A673 (cell line): Measurements from ENCODE around the gene OR5K4.

Experiments
- CTCF ChIP-seq: fragments of 300-800, 200-600 bp; sonication (generic); conservative IDR thresholded peaks from 2 replicates; pipeline ENCODE4 v1.5.1; 2017; ENCODE audit warnings: low read depth, mild to moderate bottlenecking, antibody characterized with exemption, low read length, moderate library complexity, mixed read lengths
- EZH2 ChIP-seq: fragments of 200-600 bp; sonication (generic); IDR thresholded peaks from 2 replicates; pipeline ENCODE4 v1.6.1; 2017; ENCODE audit warnings: borderline replicate concordance, low read depth, mild to moderate bottlenecking, mixed read lengths, antibody characterized with exemption, low read length; ENCODE audit not compliant: poor library complexity, severe bottlenecking

GRCh38 chr3:98367464-98368246 is 14.0 kb downstream of the OR5K4 start:
- TF ChIP-seq CTCF (no peak), EZH2 (no peak)
